Measurements from ENCODE around the gene RFXANK.

The RFXANK gene

GRCh38 chr19:19207637-19208572, 15.8 kb downstream of the RFXANK start:
- H3K4me3 ChIP-seq (replicated peaks; ENCODE audit: low read depth, low read length), result no peak overlapping the region
- TF ChIP-seq CTCF (IDR thresholded peaks at IDR 0.05; ENCODE audit: low read length, missing control alignments), result no peak
- no peak for DNase-seq (ENCODE audit: low read depth)

GRCh38 chr19:19209372-19209771, 17.3 kb downstream of the RFXANK start:
- TF ChIP-seq CTCF (IDR thresholded peaks at IDR 0.05; ENCODE audit: low read length, missing control alignments), result no peak
- no peak for DNase-seq (ENCODE audit: low read depth)
- H3K4me3 ChIP-seq (replicated peaks; ENCODE audit: low read depth, low read length), result no peak overlapping the region

GRCh38 chr19:19211499-19212420, 19.7 kb downstream of the RFXANK start, which contains the start of gene NCAN:
Gene NCAN (plus strand): TSS chr19:19211958. CDS start chr19:19216954, 4,996 bp downstream.
- H3K4me3 ChIP-seq (replicated peaks; ENCODE audit: low read depth, low read length), result no peak within 1 kb of the TSS
- no peak for DNase-seq (ENCODE audit: low read depth)
- no peak for TF ChIP-seq CTCF (IDR thresholded peaks at IDR 0.05; ENCODE audit: low read length, missing control alignments)

GRCh38 chr19:19212916-19213315, 20.9 kb downstream of the RFXANK start:
- no peak for DNase-seq (ENCODE audit: low read depth)
- H3K4me3 ChIP-seq (replicated peaks; ENCODE audit: low read depth, low read length), result no peak overlapping the region
- no peak for TF ChIP-seq CTCF (IDR thresholded peaks at IDR 0.05; ENCODE audit: low read length, missing control alignments)

- no peak for DNase-seq (ENCODE audit: low read depth)
- TF ChIP-seq CTCF (IDR thresholded peaks at IDR 0.05; ENCODE audit: low read length, missing control alignments), result no peak
- H3K4me3 ChIP-seq (replicated peaks; ENCODE audit: low read depth, low read length), result no peak overlapping the region
These were observed 21.5 kb downstream of the RFXANK start for GRCh38 chr19:19213426-19214158.

- no peak for DNase-seq (ENCODE audit: low read depth)
- TF ChIP-seq CTCF (IDR thresholded peaks at IDR 0.05; ENCODE audit: low read length, missing control alignments), result no peak
- H3K4me3 ChIP-seq (replicated peaks; ENCODE audit: low read depth, low read length), result no peak overlapping the region
These were observed 22.1 kb downstream of the RFXANK start for GRCh38 chr19:19214159-19214490.

Data from fibroblast of pulmonary artery (primary cell).